HG03342 (cell line): ENCODE data around the gene TMPRSS4.

Experiments used
- ATAC-seq: cut with Tn5 transposase; IDR thresholded peaks from one replicate; pipeline ENCODE4 v1.9.1; 2021; ENCODE audit warnings: mild to moderate bottlenecking, moderate library complexity; ENCODE audit not compliant: unreplicated experiment

TMPRSS4 gene

GRCh38 chr11:118074785-118075184 is 2.1 kb upstream of the TMPRSS4 start:
- ATAC-seq, result no peak

GRCh38 chr11:118078911-118079411 is 2.1 kb downstream of the TMPRSS4 start:
- ATAC-seq, result no peak

- no peak for ATAC-seq
Observed at GRCh38 chr11:118079491-118079890, 2.6 kb downstream of the TMPRSS4 start.

GRCh38 chr11:118080296-118080695 is 3.4 kb downstream of the TMPRSS4 start:
- ATAC-seq, result no peak

GRCh38 chr11:118081241-118081958 is 4.5 kb downstream of the TMPRSS4 start:
- ATAC-seq, result no peak

GRCh38 chr11:118082880-118083552 is 6.1 kb downstream of the TMPRSS4 start:
- no peak for ATAC-seq

GRCh38 chr11:118084247-118084646 is 7.4 kb downstream of the TMPRSS4 start:
- no peak for ATAC-seq

- no peak for ATAC-seq
Observed at GRCh38 chr11:118084656-118085055, 7.8 kb downstream of the TMPRSS4 start.

GRCh38 chr11:118086913-118087768 is 10.3 kb downstream of the TMPRSS4 start, which contains the start of gene SMIM35:
TSS of gene SMIM35 (minus strand) at chr11:118086963. CDS start at chr11:118086757, 206 bp downstream.
- ATAC-seq, result no peak

- no peak for ATAC-seq
Observed at GRCh38 chr11:118087931-118088330, 11.1 kb downstream of the TMPRSS4 start.

GRCh38 chr11:118088531-118088930 is 11.7 kb downstream of the TMPRSS4 start:
- ATAC-seq, result no peak

GRCh38 chr11:118090545-118091162 is 13.8 kb downstream of the TMPRSS4 start:
- no peak for ATAC-seq

GRCh38 chr11:118091690-118092089 is 14.8 kb downstream of the TMPRSS4 start:
- no peak for ATAC-seq

- ATAC-seq, result no peak
Observed at GRCh38 chr11:118092907-118093571, 16.2 kb downstream of the TMPRSS4 start.

GRCh38 chr11:118095493-118095892 is 18.6 kb downstream of the TMPRSS4 start:
- no peak for ATAC-seq

- no peak for ATAC-seq
Observed at GRCh38 chr11:118095967-118096367, 19.1 kb downstream of the TMPRSS4 start.

- no peak for ATAC-seq
Observed at GRCh38 chr11:118098996-118099837, 22.3 kb downstream of the TMPRSS4 start.

- ATAC-seq, result no peak
Observed at GRCh38 chr11:118099838-118100556, 23.1 kb downstream of the TMPRSS4 start.
